OCI-LY7 (cell line): ENCODE results near the gene TEX14. TPM values are rescaled to one million over a fixed set of nuclear protein-coding genes. Genes with fewer than 3 reads are reported as not detected.

ENCODE experiments used
- BruUV-seq: library from RNA; stranded (reverse); fragments of 400-500 nt; replicated peaks from 2 replicates; lab custom pipeline; 2021; lab: Mats Ljungman, UMichigan
- CTCF ChIA-PET: fragments of 300-600 bp; sonication (Branson Sonifier 250); formaldehyde crosslinking; loops from one replicate; lab custom pipeline; 2022; ENCODE audit warnings: antibody characterized with exemption; ENCODE audit not compliant: unreplicated experiment; lab: Charles Lee
- POLR2A ChIA-PET: fragments of 300-600 bp; sonication (Branson Sonifier 250); formaldehyde crosslinking; loops from one replicate; lab custom pipeline; 2022; ENCODE audit warnings: antibody characterized with exemption; lab: Charles Lee
- DNase-seq: peaks from one replicate; pipeline ENCODE4 v3.0.0-alpha.2; 2015; ENCODE audit warnings: low spot score
- H2AFZ ChIP-seq: fragments of 200-600 bp; sonication (generic), shearing (Covaris generic); 2 replicates; pipeline ENCODE4 v1.6.1; 2014; ENCODE audit warnings: mild to moderate bottlenecking, antibody characterized with exemption, low read length, moderate library complexity
- H3K27ac ChIP-seq: fragments of 200-600 bp; sonication (generic); 2 replicates; pipeline ENCODE4 v1.5.1; 2014; ENCODE audit warnings: mixed run types, low read depth, mild to moderate bottlenecking, moderate library complexity, low read length, inconsistent platforms; ENCODE audit not compliant: poor library complexity, severe bottlenecking
- H3K36me3 ChIP-seq: fragments of 200-600 bp; sonication (generic); 2 replicates; pipeline ENCODE4 v1.6.1; 2014; ENCODE audit warnings: mild to moderate bottlenecking, antibody characterized with exemption, low read length, moderate library complexity, mixed read lengths; ENCODE audit not compliant: insufficient read depth
- H3K4me1 ChIP-seq: fragments of 200-600 bp; sonication (generic); 2 replicates; pipeline ENCODE4 v1.5.1; 2014; ENCODE audit warnings: mild to moderate bottlenecking, low read length; ENCODE audit not compliant: insufficient read depth, poor library complexity, severe bottlenecking
- H3K4me2 ChIP-seq: fragments of 200-600 bp; sonication (generic); 2 replicates; pipeline ENCODE4 v1.6.1; 2014; ENCODE audit warnings: mild to moderate bottlenecking, low read length
- H3K4me3 ChIP-seq: fragments of 200-600 bp; sonication (generic); 2 replicates; pipeline ENCODE4 v1.5.1; 2014; ENCODE audit warnings: mild to moderate bottlenecking, low read depth, low read length; ENCODE audit not compliant: poor library complexity, severe bottlenecking
- H3K79me2 ChIP-seq: fragments of 200-600 bp; sonication (generic); 2 replicates; pipeline ENCODE4 v1.6.1; 2016; ENCODE audit warnings: low read depth, mild to moderate bottlenecking, low read length, moderate library complexity, mixed read lengths; ENCODE audit not compliant: insufficient read depth
- H3K9me2 ChIP-seq: fragments of 200-600 bp; sonication (generic); 2 replicates; pipeline ENCODE4 v1.6.1; 2016; ENCODE audit warnings: mild to moderate bottlenecking, low read length, mixed read lengths; ENCODE audit not compliant: insufficient read depth
- H3K9me3 ChIP-seq: fragments of 200-600 bp; sonication (generic); 2 replicates; pipeline ENCODE4 v1.6.1; 2014; ENCODE audit warnings: mild to moderate bottlenecking, mixed run types, low read length, mixed read lengths
- H4K20me1 ChIP-seq: fragments of 200-600 bp; sonication (generic); 2 replicates; pipeline ENCODE4 v1.6.1; 2014; ENCODE audit warnings: mild to moderate bottlenecking, antibody characterized with exemption, low read length, moderate library complexity, mixed read lengths; ENCODE audit not compliant: insufficient read depth
- CTCF ChIP-seq: fragments of 200-600 bp; sonication (generic); conservative IDR thresholded peaks from 2 replicates; pipeline ENCODE4 v1.5.1; 2014; ENCODE audit warnings: mild to moderate bottlenecking, antibody characterized with exemption, low read length, moderate library complexity, mixed read lengths
- EZH2phosphoT487 ChIP-seq: fragments of 200-600 bp; sonication (generic); IDR thresholded peaks from 2 replicates; pipeline ENCODE4 v1.6.1; 2018; ENCODE audit warnings: low read depth, borderline replicate concordance, mild to moderate bottlenecking, mixed run types, antibody characterized with exemption, low read length, moderate library complexity, mixed read lengths
- intact Hi-C: fragments of 100-400 bp; cut with micrococcal nuclease; formaldehyde crosslinking; loops from one replicate; pipeline ENCODE4 v1.10.0; 2022; ENCODE audit not compliant: unreplicated experiment
- total RNA-seq, 2 experiments: library from RNA; depleted of rRNA in 1 of 2; stranded (reverse); fragments of >200 nt in 1 of 2; shearing (Covaris generic) in 1 of 2; gene quantifications; 2 replicates each; pipeline ENCODE4 v1.2.3, GENCODE V29; 2014 to 2022

TEX14 gene
- total RNA-seq, 2 experiments from 2014 or later: 0.69 to 2.3 TPM

- H3K9me2 ChIP-seq: no peaks in the 10 kb centered on the region
- peak overlapping the region; percentile 18; the same call in 1 of the 2 replicates for H2AFZ ChIP-seq
- CTCF ChIA-PET: no interaction called here
- H3K4me3 ChIP-seq: no peak overlapping the region
- H3K79me2 ChIP-seq: no peaks in the 10 kb centered on the region
- no peak for TF ChIP-seq CTCF
- no peak for TF ChIP-seq EZH2phosphoT487
- POLR2A ChIA-PET: interaction anchor here (0.6 to 1.7 kb wide), 3 partner anchors 13 to 79 kb away, joined by 3 to 7 read pairs (median 4); no protein-coding TSS in a partner anchor
- BruUV-seq: no TSS peak
- peak; percentile 30 for DNase-seq
- H3K4me2 ChIP-seq: peak overlapping the region; percentile 12
- no peaks in the 10 kb centered on the region for H4K20me1 ChIP-seq
- intact Hi-C loops: no loop called here
- H3K36me3 ChIP-seq: no peaks in the 10 kb centered on the region
- no peak overlapping the region for H3K27ac ChIP-seq
- H3K4me1 ChIP-seq: peaks cover 40% of the 10 kb centered on the region
- no peaks in the 10 kb centered on the region for H3K9me3 ChIP-seq
Measured at GRCh38 chr17:58572846-58573245, 119.0 kb downstream of the TEX14 start.

- Histone ChIP-seq H3K9me2 (no peaks in the 10 kb centered on the region), H3K4me1 (peaks cover 57% of the 10 kb centered on the region), H3K4me3 (no peak overlapping the region), H3K36me3 (no peaks in the 10 kb centered on the region), H3K4me2 (no peak overlapping the region), H3K27ac (no peak overlapping the region), H3K79me2 (no peaks in the 10 kb centered on the region), H2AFZ (no peak overlapping the region), H4K20me1 (no peaks in the 10 kb centered on the region), H3K9me3 (no peaks in the 10 kb centered on the region)
- ChIA-PET CTCF (no interaction called here), POLR2A (interaction anchor here (0.6 to 1.3 kb wide), 3 partner anchors 8 to 234 kb away, joined by 3 to 5 read pairs (median 4); no protein-coding TSS in a partner anchor)
- DNase-seq: no peak
- BruUV-seq: no TSS peak
- TF ChIP-seq CTCF: no peak
- no peak for TF ChIP-seq EZH2phosphoT487
- intact Hi-C loops: no loop called here
Measured at GRCh38 chr17:58570758-58571157, 121.1 kb downstream of the TEX14 start.

GRCh38 chr17:58569196-58569595 lies 122.6 kb downstream of the TEX14 start:
- Histone ChIP-seq H3K79me2 (no peaks in the 10 kb centered on the region), H3K4me3 (no peak overlapping the region), H3K27ac (peak overlapping the region; percentile 10), H3K9me3 (no peaks in the 10 kb centered on the region), H3K36me3 (no peaks in the 10 kb centered on the region), H4K20me1 (no peaks in the 10 kb centered on the region), H2AFZ (peak overlapping the region; percentile 59; the same call in 1 of the 2 replicates), H3K9me2 (no peaks in the 10 kb centered on the region), H3K4me1 (peaks cover 73% of the 10 kb centered on the region), H3K4me2 (no peak overlapping the region; the same call in 1 of the 2 replicates)
- DNase-seq: no peak
- no TSS peak for BruUV-seq
- no peak for TF ChIP-seq CTCF
- no peak for TF ChIP-seq EZH2phosphoT487
- ChIA-PET CTCF (no interaction called here), POLR2A (interaction anchor here (0.9 to 1.4 kb wide), 2 partner anchors 10 to 13 kb away, joined by 3 to 4 read pairs; no protein-coding TSS in a partner anchor)
- intact Hi-C loops: no loop called here
